Mucosa of stomach (tissue), 1 donor: Measurements from ENCODE around the gene KIRREL1.

ENCODE experiments used
- H3K27me3 ChIP-seq: one replicate; pipeline ENCODE4 v1.7.0; 2013; ENCODE audit warnings: mild to moderate bottlenecking, low read length; ENCODE audit not compliant: control insufficient read depth, insufficient read depth
- H3K36me3 ChIP-seq: one replicate; pipeline ENCODE4 v1.7.0; 2013; ENCODE audit warnings: low read length; ENCODE audit not compliant: control insufficient read depth, insufficient read depth
- H3K4me1 ChIP-seq: one replicate; pipeline ENCODE4 v1.7.0; 2013; ENCODE audit warnings: mild to moderate bottlenecking, low read length; ENCODE audit not compliant: control insufficient read depth, insufficient read depth
- H3K4me3 ChIP-seq: one replicate; pipeline ENCODE4 v1.7.0; 2013; ENCODE audit warnings: low read length
- H3K9ac ChIP-seq: one replicate; pipeline ENCODE4 v1.7.0; 2013; ENCODE audit warnings: mild to moderate bottlenecking, low read length, moderate library complexity
- H3K9me3 ChIP-seq: one replicate; pipeline ENCODE4 v1.7.0; 2013; ENCODE audit warnings: mild to moderate bottlenecking, low read length, moderate library complexity; ENCODE audit not compliant: control insufficient read depth
- donor health status: Pancreatic carcinoma.

Gene KIRREL1

DNA sequence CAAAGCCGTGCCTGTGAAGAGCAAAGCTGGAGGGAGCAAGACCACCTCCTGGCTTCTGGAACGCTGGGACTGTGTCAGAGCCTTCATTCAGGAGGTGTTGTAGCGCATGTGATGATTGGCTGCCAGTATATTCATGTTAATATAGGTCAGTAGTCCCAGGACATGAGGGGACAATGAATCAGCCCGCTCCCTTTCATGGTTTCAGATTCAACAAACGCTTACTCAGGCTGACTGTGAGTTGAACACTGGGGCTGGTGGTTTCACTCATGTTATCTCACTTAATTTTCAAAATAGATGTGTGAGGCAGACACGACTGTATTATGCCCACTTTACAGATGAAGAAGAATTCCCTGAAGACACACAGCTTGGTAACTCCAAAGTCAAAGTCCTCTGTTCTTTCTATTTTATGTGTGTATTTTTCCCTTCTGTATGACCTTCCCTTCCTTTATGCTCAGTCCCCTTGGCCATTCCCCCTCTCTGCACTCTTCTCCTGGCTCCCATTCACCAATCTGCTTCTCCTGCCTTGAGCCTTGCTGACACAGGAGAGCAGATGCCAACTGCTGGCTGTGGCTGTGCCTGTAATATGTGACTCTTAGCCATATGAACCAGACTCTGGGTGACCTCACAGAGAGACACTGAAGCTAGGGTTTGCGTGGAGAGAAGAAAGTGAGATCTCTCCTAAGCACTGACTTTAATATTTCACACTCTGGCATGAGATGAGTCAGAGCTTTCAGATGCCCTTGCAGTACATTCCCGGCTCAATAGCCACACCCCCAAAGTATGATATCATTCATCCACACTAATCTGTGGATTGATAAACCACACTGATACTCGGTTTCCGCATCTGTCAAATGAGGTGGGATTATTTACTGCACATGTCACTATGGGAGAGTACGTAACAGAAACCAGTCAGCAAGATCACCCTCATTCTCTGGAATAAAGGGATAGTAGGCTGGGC, 31.4 kb upstream of the KIRREL1 start:
- no peaks in the 10 kb centered on the region for H3K9me3 ChIP-seq
- no peak overlapping the region for H3K9ac ChIP-seq
- no peak overlapping the region for H3K4me3 ChIP-seq
- H3K27me3 ChIP-seq: no peaks in the 10 kb centered on the region
- H3K4me1 ChIP-seq: no peaks in the 10 kb centered on the region
- H3K36me3 ChIP-seq: no peaks in the 10 kb centered on the region

DNA sequence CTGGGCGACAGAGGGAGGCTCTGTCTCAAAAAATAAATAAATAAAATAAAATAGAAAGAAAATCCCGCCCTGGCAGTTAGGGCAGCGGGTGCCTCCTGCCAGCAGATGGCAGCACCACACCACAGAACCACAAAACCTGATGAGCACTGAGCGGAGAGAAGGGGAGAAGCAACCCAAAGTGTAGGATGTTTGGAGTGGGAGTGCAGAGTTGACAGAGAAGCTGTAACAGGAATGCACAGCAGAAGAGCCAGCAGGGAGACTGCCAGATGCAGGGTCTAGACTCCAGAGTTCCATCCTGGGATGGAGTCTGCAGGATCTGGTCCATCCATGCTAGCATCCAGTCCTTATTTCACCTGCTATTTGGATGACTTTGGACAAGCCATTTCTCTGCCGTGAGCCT, 29.7 kb upstream of the KIRREL1 start:
- Histone ChIP-seq H3K36me3 (no peaks in the 10 kb centered on the region), H3K9me3 (no peaks in the 10 kb centered on the region), H3K4me3 (no peak overlapping the region), H3K4me1 (no peaks in the 10 kb centered on the region), H3K27me3 (no peaks in the 10 kb centered on the region), H3K9ac (no peak overlapping the region)

DNA sequence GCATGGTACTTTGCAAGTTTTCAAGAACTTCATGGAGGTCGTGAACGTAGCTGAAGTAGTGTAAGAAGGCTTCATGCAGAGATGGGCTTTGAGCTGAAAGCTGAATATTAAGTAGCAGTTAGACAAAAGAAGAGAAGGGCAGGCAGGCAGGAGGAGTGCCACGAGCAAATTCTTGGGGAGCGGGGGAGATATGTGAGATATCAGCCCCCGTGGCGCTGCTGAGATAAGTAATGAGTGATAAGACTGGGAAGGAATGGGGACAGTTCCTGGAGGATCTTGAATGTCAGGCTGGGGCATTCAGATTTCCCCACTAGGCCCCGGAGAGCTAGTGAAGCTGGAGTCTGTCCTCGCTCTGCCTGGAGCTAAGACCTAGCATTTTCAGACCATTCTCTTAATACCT, 27.9 kb upstream of the KIRREL1 start:
- Histone ChIP-seq H3K27me3 (no peaks in the 10 kb centered on the region), H3K4me3 (no peak overlapping the region), H3K4me1 (no peaks in the 10 kb centered on the region), H3K9me3 (no peaks in the 10 kb centered on the region), H3K9ac (no peak overlapping the region), H3K36me3 (no peaks in the 10 kb centered on the region)

DNA sequence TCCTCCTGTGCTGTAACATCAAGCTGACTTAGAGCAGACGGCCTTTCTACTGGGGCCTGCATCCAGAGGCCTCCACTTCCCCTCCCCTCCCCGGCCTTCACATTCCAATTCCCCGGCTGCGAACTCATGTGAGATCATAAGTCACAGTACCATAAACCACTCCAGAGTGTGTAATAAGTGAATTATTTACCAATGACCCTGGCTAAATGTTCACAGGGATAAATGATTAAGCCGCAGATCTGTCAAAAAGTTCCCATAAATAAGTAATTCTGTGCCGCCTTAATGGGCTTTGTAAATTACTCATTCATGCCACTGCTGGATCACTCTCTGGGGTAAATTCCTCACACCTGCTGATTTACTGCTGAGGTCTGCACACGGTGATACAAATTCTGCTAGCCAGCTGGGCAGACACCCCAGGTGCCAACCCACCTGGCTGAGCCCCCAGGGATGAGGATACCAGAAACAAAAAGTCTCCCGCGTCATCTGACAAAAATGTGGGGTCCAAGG, 27.4 kb upstream of the KIRREL1 start:
- Histone ChIP-seq H3K9me3 (no peaks in the 10 kb centered on the region), H3K36me3 (no peaks in the 10 kb centered on the region), H3K9ac (no peak overlapping the region)

DNA sequence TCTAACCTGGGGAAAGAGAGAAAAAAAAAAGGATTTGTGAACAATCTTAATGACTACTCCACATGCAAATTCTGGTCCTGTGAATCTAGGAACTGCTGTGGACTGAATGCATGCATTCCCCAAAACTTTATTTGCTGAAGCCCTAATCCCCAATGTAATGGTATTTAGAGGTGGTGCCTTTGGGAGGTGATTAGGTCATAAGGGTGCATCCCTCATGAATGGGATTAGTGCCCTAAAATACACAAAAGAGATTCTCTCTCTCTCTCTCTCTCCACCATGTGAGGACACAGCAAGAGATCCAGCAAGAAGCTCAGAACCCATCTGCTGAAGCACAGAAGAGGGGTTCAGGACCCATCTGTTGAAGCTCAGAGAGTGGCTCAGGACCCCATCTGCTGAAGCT, 26.2 kb upstream of the KIRREL1 start:
- Histone ChIP-seq H3K36me3 (no peaks in the 10 kb centered on the region), H3K9ac (no peak overlapping the region), H3K4me3 (no peak overlapping the region)

More for the DNA sequence above, 27.4 kb upstream of the KIRREL1 start:
- no peaks in the 10 kb centered on the region for H3K4me1 ChIP-seq
- H3K27me3 ChIP-seq: no peaks in the 10 kb centered on the region
- no peak overlapping the region for H3K4me3 ChIP-seq

DNA sequence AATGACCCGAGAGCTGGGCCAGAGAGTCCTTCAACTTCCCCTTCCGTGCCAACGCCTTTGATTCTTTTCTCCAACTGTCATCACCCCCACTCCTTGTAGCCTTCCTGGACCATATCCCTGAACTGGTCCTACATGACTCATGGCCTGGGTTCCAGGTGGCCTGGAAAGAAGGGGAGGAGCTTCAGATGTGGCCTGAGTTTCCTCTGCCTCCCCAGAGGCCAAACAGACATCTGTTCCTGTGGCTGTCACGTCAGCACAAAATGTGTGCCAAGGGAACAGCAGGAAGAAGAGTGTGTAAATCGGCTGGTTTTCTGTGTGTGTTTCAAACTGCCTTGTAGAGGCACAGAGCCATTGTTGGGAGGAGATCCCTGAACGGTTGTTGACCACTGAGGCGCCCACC, 24.9 kb upstream of the KIRREL1 start:
- Histone ChIP-seq H3K9me3 (no peaks in the 10 kb centered on the region), H3K36me3 (no peaks in the 10 kb centered on the region), H3K9ac (no peak overlapping the region), H3K4me3 (no peak overlapping the region), H3K4me1 (no peaks in the 10 kb centered on the region), H3K27me3 (no peaks in the 10 kb centered on the region)

More for the DNA sequence above, 26.2 kb upstream of the KIRREL1 start:
- H3K9me3 ChIP-seq: no peaks in the 10 kb centered on the region
- no peaks in the 10 kb centered on the region for H3K4me1 ChIP-seq
- H3K27me3 ChIP-seq: no peaks in the 10 kb centered on the region

DNA sequence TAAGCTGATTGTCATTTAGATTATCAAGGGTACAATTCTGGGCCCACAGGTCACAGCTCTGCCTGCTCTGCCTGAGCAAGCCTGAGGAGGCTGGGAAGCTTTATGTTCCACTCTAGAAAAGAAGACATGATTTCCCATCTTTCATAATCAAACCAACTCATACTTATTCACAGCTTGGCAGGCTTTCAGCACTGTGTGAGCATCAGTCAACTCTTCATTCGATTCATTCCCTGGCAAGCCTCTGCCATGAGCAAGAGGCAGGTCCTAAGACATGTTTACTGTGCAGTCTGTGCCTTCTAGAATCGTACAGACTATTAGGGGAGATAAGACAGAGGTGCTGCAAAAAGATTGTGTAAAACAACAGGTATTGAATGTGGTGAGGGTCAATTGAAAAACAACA, 24.5 kb upstream of the KIRREL1 start:
- Histone ChIP-seq H3K4me1 (no peaks in the 10 kb centered on the region), H3K9me3 (no peaks in the 10 kb centered on the region), H3K4me3 (no peak overlapping the region), H3K36me3 (no peaks in the 10 kb centered on the region), H3K9ac (no peak overlapping the region), H3K27me3 (no peaks in the 10 kb centered on the region)

DNA sequence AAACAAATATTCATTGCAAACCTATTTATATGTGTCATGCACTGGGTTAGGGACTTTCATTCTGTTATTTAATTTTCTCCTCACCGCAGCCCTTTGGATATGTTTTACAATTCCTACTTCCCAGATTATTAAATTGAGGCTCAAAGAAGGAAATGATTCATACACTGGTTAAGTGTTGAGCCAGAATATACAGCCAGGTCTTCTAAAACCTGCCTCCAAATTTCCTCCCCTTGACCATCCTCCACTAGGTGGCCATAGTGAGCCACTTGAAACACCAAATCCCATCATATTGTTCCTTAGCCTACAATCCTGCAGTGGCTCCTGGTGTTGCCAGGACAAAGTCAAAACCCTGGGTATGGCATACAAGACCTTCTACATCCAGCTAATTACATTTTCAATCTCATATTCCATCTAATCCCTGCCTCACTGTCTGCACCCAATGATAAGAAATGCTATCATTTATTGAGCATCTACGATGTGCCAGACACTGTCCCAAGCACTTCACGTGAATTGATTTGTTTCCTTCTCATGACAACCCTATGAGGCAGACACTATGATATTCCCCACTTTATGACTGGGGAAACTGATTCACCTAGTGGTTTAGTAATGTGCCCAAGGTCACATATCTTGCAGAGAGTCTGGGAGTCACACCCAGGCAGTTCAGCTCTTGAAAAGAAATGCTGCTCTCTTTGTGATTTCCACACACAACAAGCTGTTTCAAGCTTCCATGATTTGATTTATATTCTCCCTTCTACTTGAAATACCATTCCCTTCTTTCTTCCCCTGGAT, 23.6 kb upstream of the KIRREL1 start:
- Histone ChIP-seq H3K36me3 (no peaks in the 10 kb centered on the region), H3K9me3 (no peaks in the 10 kb centered on the region), H3K4me1 (no peaks in the 10 kb centered on the region), H3K4me3 (no peak overlapping the region), H3K27me3 (no peaks in the 10 kb centered on the region), H3K9ac (no peak overlapping the region)

DNA sequence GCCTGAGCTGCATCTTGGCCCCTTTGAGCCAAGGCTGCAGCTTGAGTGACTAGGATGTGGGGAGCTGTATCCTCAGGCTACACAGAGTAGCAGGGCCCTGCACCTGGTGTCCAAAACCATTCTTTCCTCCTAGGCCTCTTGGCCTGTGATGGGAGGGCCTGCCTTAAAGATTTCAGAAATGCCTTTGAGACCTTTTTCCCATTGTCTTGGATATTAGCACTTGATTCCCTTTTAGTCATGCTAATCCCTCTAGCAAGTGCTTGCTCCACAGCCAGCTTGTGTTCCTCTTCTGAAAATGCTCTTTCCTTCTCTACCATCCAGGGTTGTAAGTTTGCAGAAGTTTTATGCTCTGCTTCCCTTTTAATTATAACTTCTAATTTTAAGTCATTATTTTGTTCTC, 21.7 kb upstream of the KIRREL1 start:
- H3K4me3 ChIP-seq: no peak overlapping the region
- no peaks in the 10 kb centered on the region for H3K27me3 ChIP-seq
- H3K9me3 ChIP-seq: no peaks in the 10 kb centered on the region
- no peaks in the 10 kb centered on the region for H3K36me3 ChIP-seq
- no peak overlapping the region for H3K9ac ChIP-seq
- no peaks in the 10 kb centered on the region for H3K4me1 ChIP-seq

DNA sequence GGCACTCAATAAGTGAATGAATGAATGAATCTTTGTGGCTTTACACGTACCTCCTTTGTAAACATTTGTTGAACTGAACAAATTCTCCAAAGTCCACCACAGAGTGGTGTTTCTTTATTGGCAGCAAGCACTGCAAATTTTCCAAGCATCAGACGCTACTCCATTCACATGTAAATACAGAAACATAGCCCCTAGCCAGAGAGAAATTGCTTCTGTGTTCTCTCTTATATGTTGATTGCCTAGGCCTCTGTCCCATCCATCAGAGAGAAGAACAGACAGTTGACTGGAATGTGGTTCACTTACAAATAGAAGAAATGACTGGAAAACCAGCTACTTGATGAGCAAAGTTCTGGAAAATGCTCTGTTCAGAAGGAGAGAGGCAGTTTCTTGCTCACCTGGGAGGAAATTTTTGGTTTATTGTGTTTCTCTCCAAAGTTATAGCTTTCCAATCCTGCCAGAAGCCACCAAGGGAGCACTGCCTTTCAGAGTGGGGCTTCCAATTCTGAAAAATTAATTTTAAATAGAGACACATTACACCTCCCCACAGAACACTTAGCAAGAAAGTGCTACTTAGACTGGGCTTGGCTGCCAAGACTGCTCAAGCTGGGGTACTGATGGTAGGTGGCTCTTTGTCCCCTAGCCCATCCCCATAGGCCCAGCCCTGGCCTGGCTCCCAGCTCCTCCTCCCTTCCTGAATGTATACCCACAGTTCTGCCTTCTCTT, 18.1 kb upstream of the KIRREL1 start:
- no peaks in the 10 kb centered on the region for H3K4me1 ChIP-seq
- H3K27me3 ChIP-seq: peaks cover 9% of the 10 kb centered on the region
- no peak overlapping the region for H3K9ac ChIP-seq
- H3K36me3 ChIP-seq: no peaks in the 10 kb centered on the region
- no peaks in the 10 kb centered on the region for H3K9me3 ChIP-seq
- H3K4me3 ChIP-seq: no peak overlapping the region

DNA sequence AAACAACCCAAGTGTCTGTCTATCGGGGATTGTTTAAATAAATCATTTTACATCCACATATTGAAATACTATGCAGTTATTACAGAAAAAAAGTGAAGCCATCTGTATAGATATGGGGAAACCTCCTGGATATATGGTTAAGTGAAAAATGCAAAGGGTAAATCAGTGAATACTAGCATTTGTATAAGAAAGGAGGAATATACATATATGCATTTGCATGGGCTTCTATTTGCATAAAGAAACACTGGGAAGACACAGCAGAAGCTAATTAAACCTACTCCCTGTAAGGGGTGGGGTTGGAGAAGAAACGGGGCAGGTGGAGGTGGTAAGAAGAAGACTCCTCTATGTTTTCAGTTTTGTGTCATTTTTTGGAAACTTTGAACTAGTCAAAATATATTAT, 16.6 kb upstream of the KIRREL1 start:
- Histone ChIP-seq H3K9me3 (no peaks in the 10 kb centered on the region), H3K36me3 (no peaks in the 10 kb centered on the region), H3K4me3 (no peak overlapping the region), H3K27me3 (peaks cover 9% of the 10 kb centered on the region), H3K4me1 (no peaks in the 10 kb centered on the region), H3K9ac (no peak overlapping the region)
